ENCODE data around the gene ZNF419.
"Not testable (repeated sequence)": the region's sequence is repeated elsewhere in the genome, so short reads cannot be mapped to it uniquely, and the experiment has no call there.

The ZNF419 gene

DNA sequence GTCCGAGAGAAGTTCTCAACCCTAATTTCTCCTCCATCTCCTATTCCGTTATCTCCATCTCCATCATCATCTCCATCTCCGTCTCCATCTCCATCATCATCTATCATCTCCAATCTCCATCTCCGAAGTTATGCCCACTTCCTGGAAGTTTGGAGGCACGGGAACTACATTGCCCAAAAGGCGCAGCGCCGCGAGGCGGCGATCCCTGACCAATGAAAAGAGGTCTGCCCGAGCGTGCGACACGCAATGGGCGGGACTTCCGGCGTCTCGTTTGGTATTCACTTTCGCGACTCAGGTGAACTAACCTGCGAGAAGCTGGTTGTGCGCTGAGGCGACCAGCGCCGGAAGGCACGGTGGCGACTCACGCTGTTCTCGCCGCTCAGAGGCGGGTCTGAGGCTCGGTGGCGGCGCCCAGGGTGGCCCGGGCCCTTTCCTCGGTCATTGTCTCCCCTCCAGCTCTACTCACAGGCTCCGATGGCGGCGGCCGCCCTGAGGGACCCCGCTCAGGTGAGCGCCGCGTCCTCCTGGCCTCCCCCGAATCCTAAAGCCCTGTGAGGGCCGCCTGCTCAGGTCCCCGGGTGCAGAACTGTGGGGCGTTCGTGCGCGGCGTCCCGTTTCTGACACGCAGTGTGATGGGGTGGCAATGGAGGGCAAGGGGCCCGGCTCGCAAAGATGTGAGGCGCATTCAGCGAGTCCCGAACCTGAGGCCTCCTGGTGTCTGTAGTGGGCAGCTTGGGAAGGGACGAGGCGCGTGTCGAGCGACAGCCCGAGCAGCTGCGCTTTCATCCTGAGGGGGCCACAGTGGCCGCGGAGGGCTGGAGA lies at the start of gene ZNF419:
TSS of gene ZNF419 (plus strand) at position 274 of the 822 bp plus-strand sequence. CDS start at position 475, 201 bp downstream.
- peak within 1 kb of the TSS; percentile 64 for H3K4me2 ChIP-seq (ENCODE audit: low read length)
- H3K9me2 ChIP-seq (replicated peaks; ENCODE audit: control insufficient read depth, low read length); H3K4me1 ChIP-seq (ENCODE audit: control insufficient read depth, low read length); H3K27ac ChIP-seq (ENCODE audit: low read depth, low read length); H3F3A ChIP-seq (ENCODE audit: control insufficient read depth, insufficient read depth); H4K20me1 ChIP-seq (ENCODE audit: control insufficient read depth, insufficient read depth, low read depth, low read length); H3K36me3 ChIP-seq (ENCODE audit: control insufficient read depth, low read length); H3K79me2 ChIP-seq (ENCODE audit: control insufficient read depth, low read length); H3K27me3 ChIP-seq (ENCODE audit: control insufficient read depth, low read length): not testable (repeated sequence)
- peak within 1 kb of the TSS; percentile 73 for H3K4me3 ChIP-seq (ENCODE audit: low read length)
- peaks cover 43% of the 10 kb centered on the region for H3K9me3 ChIP-seq (ENCODE audit: control insufficient read depth, insufficient read depth, low read length)

DNA sequence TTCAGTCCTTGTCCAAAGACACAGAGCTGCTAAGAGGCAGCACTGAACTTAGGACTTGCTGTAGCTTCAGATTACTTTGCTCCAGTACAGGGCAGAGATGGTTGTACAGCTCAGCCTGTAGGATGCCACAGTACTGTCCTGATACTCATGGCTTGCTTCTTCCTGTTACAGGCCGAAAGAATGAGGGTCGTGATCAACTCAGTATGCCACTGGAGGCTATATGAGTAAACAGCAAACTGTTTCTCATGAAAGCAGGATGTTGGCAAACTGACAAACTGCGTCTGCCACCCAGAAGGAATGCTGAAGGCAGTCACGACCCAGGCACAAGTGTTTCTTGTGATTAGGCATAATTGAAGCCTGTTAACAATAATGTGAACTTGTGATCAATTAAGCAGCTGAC lies 49.6 kb upstream of the ZNF419 start:
- H3K27me3 ChIP-seq (ENCODE audit: control insufficient read depth, low read length): no peaks in the 10 kb centered on the region
- H3F3A ChIP-seq (ENCODE audit: control insufficient read depth, insufficient read depth): no peaks in the 10 kb centered on the region
- H3K27ac ChIP-seq (ENCODE audit: low read depth, low read length): no peak overlapping the region
- no peak overlapping the region for H3K4me3 ChIP-seq (ENCODE audit: low read length)
- no peak for TF ChIP-seq EZH2phosphoT487 (IDR thresholded peaks at IDR 0.05; ENCODE audit: borderline replicate concordance, low read length)
- TF ChIP-seq, protein P1, sequence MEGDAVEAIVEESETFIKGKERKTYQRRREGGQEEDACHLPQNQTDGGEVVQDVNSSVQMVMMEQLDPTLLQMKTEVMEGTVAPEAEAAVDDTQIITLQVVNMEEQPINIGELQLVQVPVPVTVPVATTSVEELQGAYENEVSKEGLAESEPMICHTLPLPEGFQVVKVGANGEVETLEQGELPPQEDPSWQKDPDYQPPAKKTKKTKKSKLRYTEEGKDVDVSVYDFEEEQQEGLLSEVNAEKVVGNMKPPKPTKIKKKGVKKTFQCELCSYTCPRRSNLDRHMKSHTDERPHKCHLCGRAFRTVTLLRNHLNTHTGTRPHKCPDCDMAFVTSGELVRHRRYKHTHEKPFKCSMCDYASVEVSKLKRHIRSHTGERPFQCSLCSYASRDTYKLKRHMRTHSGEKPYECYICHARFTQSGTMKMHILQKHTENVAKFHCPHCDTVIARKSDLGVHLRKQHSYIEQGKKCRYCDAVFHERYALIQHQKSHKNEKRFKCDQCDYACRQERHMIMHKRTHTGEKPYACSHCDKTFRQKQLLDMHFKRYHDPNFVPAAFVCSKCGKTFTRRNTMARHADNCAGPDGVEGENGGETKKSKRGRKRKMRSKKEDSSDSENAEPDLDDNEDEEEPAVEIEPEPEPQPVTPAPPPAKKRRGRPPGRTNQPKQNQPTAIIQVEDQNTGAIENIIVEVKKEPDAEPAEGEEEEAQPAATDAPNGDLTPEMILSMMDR (IDR thresholded peaks at IDR 0.05; ENCODE audit: low read depth, low read length, poor library complexity, severe bottlenecking): no peak
- no peaks in the 10 kb centered on the region for H4K20me1 ChIP-seq (ENCODE audit: control insufficient read depth, insufficient read depth, low read depth, low read length)
- H3K4me2 ChIP-seq (ENCODE audit: low read length): no peak overlapping the region
- peaks cover 12% of the 10 kb centered on the region for H3K79me2 ChIP-seq (ENCODE audit: control insufficient read depth, low read length)
- peaks cover 9% of the 10 kb centered on the region; the same call in 1 of the 2 replicates for H3K36me3 ChIP-seq (ENCODE audit: control insufficient read depth, low read length)
- H3K9me3 ChIP-seq (ENCODE audit: control insufficient read depth, insufficient read depth, low read length): peaks cover 32% of the 10 kb centered on the region
- no peaks in the 10 kb centered on the region for H3K9me2 ChIP-seq (replicated peaks; ENCODE audit: control insufficient read depth, low read length)
- H3K4me1 ChIP-seq (ENCODE audit: control insufficient read depth, low read length): peaks cover 16% of the 10 kb centered on the region

DNA sequence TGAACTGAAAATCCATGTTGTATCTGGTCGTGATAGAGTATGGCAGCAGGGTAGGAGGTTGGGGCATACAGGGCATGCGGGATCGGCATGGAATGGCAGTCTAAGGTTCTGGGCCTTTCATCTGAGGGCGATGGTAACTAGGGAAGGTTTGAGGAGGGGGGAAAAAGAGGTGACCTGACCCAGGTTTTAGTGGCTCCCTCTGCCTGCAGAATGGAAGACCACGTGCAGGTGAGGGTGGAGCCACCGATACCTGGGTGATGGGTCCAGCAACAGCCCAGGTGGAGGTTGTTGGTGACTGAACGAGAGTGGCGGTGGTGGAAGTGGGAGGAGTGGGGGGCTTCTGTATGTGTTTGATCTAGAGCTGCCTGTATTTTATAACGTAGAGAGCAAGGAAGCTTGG lies 48.6 kb upstream of the ZNF419 start:
- Histone ChIP-seq H3K4me2 (ENCODE audit: low read length) (no peak overlapping the region), H3K4me3 (ENCODE audit: low read length) (no peak overlapping the region), H3F3A (ENCODE audit: control insufficient read depth, insufficient read depth) (no peaks in the 10 kb centered on the region), H3K9me2 (replicated peaks; ENCODE audit: control insufficient read depth, low read length) (no peaks in the 10 kb centered on the region), H3K27ac (ENCODE audit: low read depth, low read length) (no peak overlapping the region), H3K4me1 (ENCODE audit: control insufficient read depth, low read length) (peaks cover 16% of the 10 kb centered on the region), H4K20me1 (ENCODE audit: control insufficient read depth, insufficient read depth, low read depth, low read length) (no peaks in the 10 kb centered on the region), H3K9me3 (ENCODE audit: control insufficient read depth, insufficient read depth, low read length) (peaks cover 33% of the 10 kb centered on the region), H3K27me3 (ENCODE audit: control insufficient read depth, low read length) (no peaks in the 10 kb centered on the region), H3K36me3 (ENCODE audit: control insufficient read depth, low read length) (peaks cover 19% of the 10 kb centered on the region; the same call in 1 of the 2 replicates), H3K79me2 (ENCODE audit: control insufficient read depth, low read length) (peaks cover 12% of the 10 kb centered on the region)
- no peak for TF ChIP-seq EZH2phosphoT487 (IDR thresholded peaks at IDR 0.05; ENCODE audit: borderline replicate concordance, low read length)

DNA sequence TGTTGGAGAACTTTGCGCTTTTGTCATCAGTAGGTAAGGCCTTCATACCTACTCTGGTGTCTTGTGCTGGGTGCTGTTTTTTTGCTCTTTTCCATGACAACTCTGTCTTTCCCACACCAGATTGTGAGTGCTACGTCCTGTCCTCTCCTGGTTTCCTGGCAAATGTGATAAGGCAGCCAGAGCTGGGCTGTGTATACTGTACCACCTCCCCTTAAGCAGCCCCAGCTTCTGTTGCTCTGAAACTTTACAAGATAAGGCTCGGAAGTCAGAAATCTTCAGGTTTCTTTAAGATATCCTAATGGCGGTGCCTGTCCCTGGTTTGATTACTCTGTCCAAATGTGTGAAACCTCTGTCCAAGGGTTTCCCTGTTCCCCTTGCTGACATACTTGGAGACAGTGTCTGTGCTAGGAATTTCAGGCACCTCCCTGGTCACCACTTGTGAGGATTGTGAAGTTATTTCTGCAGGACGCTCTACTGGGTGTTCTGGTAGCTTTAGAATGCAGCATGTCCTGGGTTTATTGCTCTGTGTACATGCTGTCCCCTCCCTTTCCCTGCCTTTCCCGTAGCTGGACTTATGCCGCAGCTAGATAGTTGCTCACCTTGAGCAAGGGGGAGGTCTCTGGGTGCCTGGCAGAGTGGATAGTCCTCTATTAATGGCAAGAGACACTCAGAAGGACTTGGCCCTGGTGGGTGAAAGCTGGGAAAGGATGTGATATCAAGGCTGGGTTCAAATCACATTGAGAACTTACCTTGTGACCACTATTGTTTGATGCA lies 45.4 kb upstream of the ZNF419 start:
- Histone ChIP-seq H3K4me3 (ENCODE audit: low read length) (no peak overlapping the region), H3K4me1 (ENCODE audit: control insufficient read depth, low read length) (no peaks in the 10 kb centered on the region), H4K20me1 (ENCODE audit: control insufficient read depth, insufficient read depth, low read depth, low read length) (no peaks in the 10 kb centered on the region), H3K9me3 (ENCODE audit: control insufficient read depth, insufficient read depth, low read length) (peaks cover 18% of the 10 kb centered on the region; the same call in 1 of the 2 replicates), H3K79me2 (ENCODE audit: control insufficient read depth, low read length) (no peaks in the 10 kb centered on the region), H3K4me2 (ENCODE audit: low read length) (no peak overlapping the region), H3F3A (ENCODE audit: control insufficient read depth, insufficient read depth) (no peaks in the 10 kb centered on the region), H3K27me3 (ENCODE audit: control insufficient read depth, low read length) (no peaks in the 10 kb centered on the region), H3K36me3 (ENCODE audit: control insufficient read depth, low read length) (peaks cover 23% of the 10 kb centered on the region; the same call in 1 of the 2 replicates), H3K9me2 (replicated peaks; ENCODE audit: control insufficient read depth, low read length) (no peaks in the 10 kb centered on the region), H3K27ac (ENCODE audit: low read depth, low read length) (no peak overlapping the region)
- no peak for TF ChIP-seq EZH2phosphoT487 (IDR thresholded peaks at IDR 0.05; ENCODE audit: borderline replicate concordance, low read length)
- TF ChIP-seq, protein P1 (IDR thresholded peaks at IDR 0.05; ENCODE audit: low read depth, low read length, poor library complexity, severe bottlenecking): no peak

All from DOHH2 (cell line).